HepG2 (cell line): ENCODE data around the gene DLX3. TPM values are rescaled to one million over a fixed set of nuclear protein-coding genes. Genes with fewer than 3 reads are reported as not detected.
A peak's percentile ranks its signal among the peaks of the same experiment; 100 is the strongest.

Source experiments
- ATF7 ChIP-seq, 2 experiments: fragments of 450-650 bp in 1 of 2; sonication (generic) in 1 of 2; formaldehyde crosslinking in 1 of 2; IDR thresholded peaks; 2 replicates each; pipeline versions ENCODE4 v1.4.0 to v1.6.1; 2016 to 2020; ENCODE audit warnings: antibody characterized with exemption in 1 of 2, mild to moderate bottlenecking in 1 of 2, missing genetic modification reagents in 1 of 2
- E2F2 ChIP-seq: sonication (generic); formaldehyde crosslinking; IDR thresholded peaks from 2 replicates; pipeline ENCODE4 v1.4.0; 2020; ENCODE audit warnings: missing genetic modification reagents, borderline replicate concordance
- HNRNPK ChIP-seq: fragments of 200-400 bp; formaldehyde crosslinking; IDR thresholded peaks from 2 replicates; pipeline ENCODE4 v1.6.1; 2018; ENCODE audit warnings: low read length, low read depth, moderate library complexity, mild to moderate bottlenecking; ENCODE audit not compliant: poor library complexity, severe bottlenecking
- IRX3 ChIP-seq: sonication (generic); formaldehyde crosslinking; IDR thresholded peaks from 2 replicates; pipeline ENCODE4 v1.8.1; 2023; ENCODE audit warnings: mild to moderate bottlenecking, low read depth, missing genetic modification reagents, borderline replicate concordance
- MAZ ChIP-seq, 2 experiments: sonication (generic) in 1 of 2; formaldehyde crosslinking in 1 of 2; IDR thresholded peaks; 2 replicates each; pipeline versions ENCODE4 v1.5.0 to v1.6.1; 2012 to 2020; ENCODE audit warnings: low read depth in 2 of 2, mild to moderate bottlenecking in 2 of 2, borderline replicate concordance in 1 of 2, improper control_type of control experiment in 1 of 2, low read length in 1 of 2, missing genetic modification reagents in 1 of 2, moderate library complexity in 1 of 2
- MXD4 ChIP-seq: IDR thresholded peaks from 2 replicates; pipeline ENCODE4 v1.6.1; 2016; ENCODE audit warnings: mild to moderate bottlenecking, missing biosample characterization, missing genetic modification reagents
- NFE2L2 ChIP-seq: fragments of 150-350 bp; IDR thresholded peaks from 2 replicates; pipeline ENCODE4 v1.6.1; 2014; ENCODE audit warnings: low read length
- PRDM15 ChIP-seq: sonication (generic); formaldehyde crosslinking; IDR thresholded peaks from 2 replicates; pipeline ENCODE4 v1.4.0; 2020; ENCODE audit warnings: missing genetic modification reagents
- ZNF232 ChIP-seq: sonication (generic); formaldehyde crosslinking; IDR thresholded peaks from 2 replicates; pipeline ENCODE4 v1.4.0; 2020; ENCODE audit warnings: missing genetic modification reagents, borderline replicate concordance
- ZNF33B ChIP-seq: sonication (generic); formaldehyde crosslinking; IDR thresholded peaks from 2 replicates; pipeline ENCODE4 v1.5.1; 2020; ENCODE audit warnings: mild to moderate bottlenecking, missing genetic modification reagents
- ZSCAN25 ChIP-seq: sonication (generic); formaldehyde crosslinking; IDR thresholded peaks from 2 replicates; pipeline ENCODE4 v1.8.0; 2022; ENCODE audit warnings: mild to moderate bottlenecking, missing genetic modification reagents
- polyA plus RNA-seq, 8 experiments: library from polyadenylated mRNA; depleted of rRNA in 3 of 8; stranded (reverse) in 7 of 8; unstranded in 1 of 8; fragments of >200 nt; fragmentation: Illumina TruSeq in 4 of 8; extraction: Trizol in 4 of 8; gene quantifications; 2 replicates each; pipeline versions ENCODE4 v1.2.1 to v1.2.3, GENCODE V29; 2011 to 2016; ENCODE audit warnings: low read depth in 4 of 8, missing spikeins in 1 of 8, mixed read lengths in 1 of 8; ENCODE audit not compliant: insufficient read depth in 1 of 8
- total RNA-seq, 5 experiments: library from RNA; depleted of rRNA; stranded (reverse); fragments of >200 nt; fragmentation: Illumina TruSeq; extraction: Trizol; gene quantifications; 2 replicates each; pipeline ENCODE4 v1.2.3, GENCODE V29; 2016; ENCODE audit warnings: low read depth in 1 of 5
- TF ChIP-seq, protein P1 (sequence below): sonication (generic); formaldehyde crosslinking; IDR thresholded peaks from 2 replicates; pipeline ENCODE4 v1.4.0; 2020; ENCODE audit warnings: missing genetic modification reagents, borderline replicate concordance

Gene DLX3
- total and polyA plus RNA-seq, 2 of the 13 experiments (the other 11 are each of a cell fraction or from before 2014, with no cell fraction given), result 0.03 TPM; not detected in 1

- TF ChIP-seq, protein P1, sequence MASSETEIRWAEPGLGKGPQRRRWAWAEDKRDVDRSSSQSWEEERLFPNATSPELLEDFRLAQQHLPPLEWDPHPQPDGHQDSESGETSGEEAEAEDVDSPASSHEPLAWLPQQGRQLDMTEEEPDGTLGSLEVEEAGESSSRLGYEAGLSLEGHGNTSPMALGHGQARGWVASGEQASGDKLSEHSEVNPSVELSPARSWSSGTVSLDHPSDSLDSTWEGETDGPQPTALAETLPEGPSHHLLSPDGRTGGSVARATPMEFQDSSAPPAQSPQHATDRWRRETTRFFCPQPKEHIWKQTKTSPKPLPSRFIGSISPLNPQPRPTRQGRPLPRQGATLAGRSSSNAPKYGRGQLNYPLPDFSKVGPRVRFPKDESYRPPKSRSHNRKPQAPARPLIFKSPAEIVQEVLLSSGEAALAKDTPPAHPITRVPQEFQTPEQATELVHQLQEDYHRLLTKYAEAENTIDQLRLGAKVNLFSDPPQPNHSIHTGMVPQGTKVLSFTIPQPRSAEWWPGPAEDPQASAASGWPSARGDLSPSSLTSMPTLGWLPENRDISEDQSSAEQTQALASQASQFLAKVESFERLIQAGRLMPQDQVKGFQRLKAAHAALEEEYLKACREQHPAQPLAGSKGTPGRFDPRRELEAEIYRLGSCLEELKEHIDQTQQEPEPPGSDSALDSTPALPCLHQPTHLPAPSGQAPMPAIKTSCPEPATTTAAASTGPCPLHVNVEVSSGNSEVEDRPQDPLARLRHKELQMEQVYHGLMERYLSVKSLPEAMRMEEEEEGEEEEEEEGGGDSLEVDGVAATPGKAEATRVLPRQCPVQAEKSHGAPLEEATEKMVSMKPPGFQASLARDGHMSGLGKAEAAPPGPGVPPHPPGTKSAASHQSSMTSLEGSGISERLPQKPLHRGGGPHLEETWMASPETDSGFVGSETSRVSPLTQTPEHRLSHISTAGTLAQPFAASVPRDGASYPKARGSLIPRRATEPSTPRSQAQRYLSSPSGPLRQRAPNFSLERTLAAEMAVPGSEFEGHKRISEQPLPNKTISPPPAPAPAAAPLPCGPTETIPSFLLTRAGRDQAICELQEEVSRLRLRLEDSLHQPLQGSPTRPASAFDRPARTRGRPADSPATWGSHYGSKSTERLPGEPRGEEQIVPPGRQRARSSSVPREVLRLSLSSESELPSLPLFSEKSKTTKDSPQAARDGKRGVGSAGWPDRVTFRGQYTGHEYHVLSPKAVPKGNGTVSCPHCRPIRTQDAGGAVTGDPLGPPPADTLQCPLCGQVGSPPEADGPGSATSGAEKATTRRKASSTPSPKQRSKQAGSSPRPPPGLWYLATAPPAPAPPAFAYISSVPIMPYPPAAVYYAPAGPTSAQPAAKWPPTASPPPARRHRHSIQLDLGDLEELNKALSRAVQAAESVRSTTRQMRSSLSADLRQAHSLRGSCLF (CRISPR knock-in tag), result no peak
- TF ChIP-seq ZNF232 (CRISPR knock-in tag) (no peak; the same call in 1 of the 2 replicates), NFE2L2 (no peak), PRDM15 (CRISPR knock-in tag) (no peak), ZSCAN25 (CRISPR knock-in tag) (peak; percentile 74), ATF7 (IDR thresholded peaks at IDR 0.05) (no peak), ATF7 (CRISPR knock-in tag; IDR thresholded peaks at IDR 0.05) (no peak), MXD4 (CRISPR knock-in tag) (0 out of 2 replicates have a peak, but pooled peaks have one; percentile 55), IRX3 (CRISPR knock-in tag) (no peak), E2F2 (no peak), ZNF33B (no peak), HNRNPK (no peak), MAZ (IDR thresholded peaks at IDR 0.05; ENCODE audit: borderline replicate concordance, low read depth, low read length) (no peak), MAZ (CRISPR knock-in tag; IDR thresholded peaks at IDR 0.05; ENCODE audit: low read depth) (0 out of 2 replicates have a peak, but pooled peaks have one; percentile 38)
Observed at GRCh38 chr17:49997773-49998703, 3.0 kb upstream of the DLX3 start (continued).
